Stimulated activated memory B cell treated with anti-CD40 and anti-IgM and Interleukin-4, amounts not matched to agents 10 μg/mL and 1 μg/mL and 100 μg/mL, for 72 hours (primary cell): ENCODE results near the gene PRSS38.
"Not testable (repeated sequence)": the region's sequence is repeated elsewhere in the genome, so short reads cannot be mapped to it uniquely, and the experiment has no call there.

ENCODE experiments used
- ATAC-seq: fragments of 150-1000 bp; cut with Tn5 transposase; 2 replicates; pipeline ENCODE4 v1.10.0; 2021
- H3K27ac Mint-ChIP-seq: one replicate; pipeline ENCODE4 v1.8.0; 2022; ENCODE audit warnings: mild to moderate bottlenecking, mixed read lengths
- H3K27me3 Mint-ChIP-seq: one replicate; pipeline ENCODE4 v1.8.0; 2022; ENCODE audit warnings: mixed read lengths
- H3K36me3 Mint-ChIP-seq: one replicate; pipeline ENCODE4 v1.8.0; 2022; ENCODE audit warnings: mixed read lengths
- H3K4me1 Mint-ChIP-seq: one replicate; pipeline ENCODE4 v1.8.0; 2022; ENCODE audit warnings: mixed read lengths
- H3K4me3 Mint-ChIP-seq: one replicate; pipeline ENCODE4 v1.8.0; 2022; ENCODE audit warnings: mild to moderate bottlenecking, moderate library complexity, mixed read lengths
- H3K9me3 Mint-ChIP-seq: one replicate; pipeline ENCODE4 v1.8.0; 2022; ENCODE audit warnings: mixed read lengths

The PRSS38 gene

GRCh38 chr1:227841096-227841495 lies 25.6 kb downstream of the PRSS38 start:
- H3K4me1 Mint-ChIP-seq = no peaks in the 10 kb centered on the region
- ATAC-seq = no peak
- peaks cover 37% of the 10 kb centered on the region for H3K27me3 Mint-ChIP-seq
- no peak overlapping the region for H3K4me3 Mint-ChIP-seq
- H3K27ac Mint-ChIP-seq = no peak overlapping the region
- H3K9me3 Mint-ChIP-seq = no peaks in the 10 kb centered on the region
- no peaks in the 10 kb centered on the region for H3K36me3 Mint-ChIP-seq

- peaks cover 5% of the 10 kb centered on the region for H3K36me3 Mint-ChIP-seq
- peaks cover 46% of the 10 kb centered on the region for H3K27me3 Mint-ChIP-seq
- no peak overlapping the region for H3K27ac Mint-ChIP-seq
- H3K4me3 Mint-ChIP-seq = no peak overlapping the region
- no peaks in the 10 kb centered on the region for H3K4me1 Mint-ChIP-seq
- peaks cover 12% of the 10 kb centered on the region for H3K9me3 Mint-ChIP-seq
- no peak for ATAC-seq
These were observed 29.1 kb downstream of the PRSS38 start for GRCh38 chr1:227844320-227845146.

GRCh38 chr1:227845147-227845458 lies 29.6 kb downstream of the PRSS38 start:
- Mint-ChIP-seq H3K27ac (no peak overlapping the region), H3K9me3 (peaks cover 12% of the 10 kb centered on the region), H3K4me1 (no peaks in the 10 kb centered on the region), H3K4me3 (no peak overlapping the region), H3K27me3 (peaks cover 48% of the 10 kb centered on the region), H3K36me3 (peaks cover 5% of the 10 kb centered on the region)
- ATAC-seq = no peak

DNA sequence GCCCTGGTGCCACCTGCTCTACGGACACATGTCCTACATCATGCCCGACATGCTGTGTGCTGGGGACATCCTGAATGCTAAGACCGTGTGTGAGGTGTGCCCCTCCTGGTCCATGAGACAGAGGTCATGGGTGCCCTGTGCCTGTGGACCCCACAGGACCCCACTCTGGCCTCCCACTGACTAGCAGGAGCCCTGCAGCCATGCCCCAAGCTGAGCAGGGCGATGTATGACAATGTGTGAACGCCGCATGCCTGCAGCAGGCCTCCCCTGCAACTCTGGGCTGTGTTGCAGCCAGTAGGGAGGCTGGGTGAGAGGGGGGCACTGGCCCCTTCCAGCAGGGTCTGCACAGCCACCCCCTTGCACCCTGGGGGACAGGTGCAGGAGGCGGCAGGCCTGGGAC lies 30.0 kb downstream of the PRSS38 start:
- Mint-ChIP-seq H3K27me3 (peaks cover 50% of the 10 kb centered on the region), H3K9me3 (peaks cover 12% of the 10 kb centered on the region), H3K4me3 (no peak overlapping the region), H3K4me1 (no peaks in the 10 kb centered on the region), H3K36me3 (peaks cover 5% of the 10 kb centered on the region), H3K27ac (no peak overlapping the region)
- ATAC-seq = no peak

- H3K27ac Mint-ChIP-seq = no peak overlapping the region
- no peaks in the 10 kb centered on the region for H3K4me1 Mint-ChIP-seq
- H3K4me3 Mint-ChIP-seq = no peak overlapping the region
- peaks cover 5% of the 10 kb centered on the region for H3K36me3 Mint-ChIP-seq
- ATAC-seq = no peak
- H3K27me3 Mint-ChIP-seq = peaks cover 44% of the 10 kb centered on the region
- peaks cover 12% of the 10 kb centered on the region for H3K9me3 Mint-ChIP-seq
These were observed 30.9 kb downstream of the PRSS38 start for GRCh38 chr1:227846265-227846858.

GRCh38 chr1:227847046-227847445 lies 31.6 kb downstream of the PRSS38 start:
- peaks cover 12% of the 10 kb centered on the region for H3K9me3 Mint-ChIP-seq
- not testable (repeated sequence) for ATAC-seq, H3K27ac Mint-ChIP-seq, H3K4me1 Mint-ChIP-seq, H3K36me3 Mint-ChIP-seq, H3K4me3 Mint-ChIP-seq
- peaks cover 44% of the 10 kb centered on the region for H3K27me3 Mint-ChIP-seq

GRCh38 chr1:227848430-227848932 lies 33.0 kb downstream of the PRSS38 start:
- Mint-ChIP-seq H3K27ac (no peak overlapping the region), H3K27me3 (peaks cover 44% of the 10 kb centered on the region), H3K36me3 (peaks cover 5% of the 10 kb centered on the region), H3K9me3 (peaks cover 12% of the 10 kb centered on the region), H3K4me1 (no peaks in the 10 kb centered on the region), H3K4me3 (no peak overlapping the region)
- no peak for ATAC-seq

DNA sequence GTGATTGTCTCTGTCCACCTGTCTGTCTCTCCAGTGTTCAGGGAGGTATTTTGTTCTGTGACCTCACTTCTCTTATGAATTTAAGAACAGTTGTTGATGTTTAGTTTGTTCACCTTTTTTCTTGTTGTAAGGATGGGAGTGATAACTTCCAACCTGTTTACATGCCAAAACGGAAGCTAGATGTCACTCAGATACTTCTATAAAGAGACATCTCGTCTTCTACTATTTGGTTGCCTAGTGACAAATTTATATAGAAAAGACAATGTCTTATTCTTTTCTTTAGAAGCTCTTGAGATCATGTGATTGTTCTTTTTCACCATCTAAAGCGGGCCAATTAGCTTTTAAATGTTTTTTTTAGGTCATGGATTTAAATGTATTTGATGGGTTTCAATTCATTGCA lies 33.8 kb downstream of the PRSS38 start:
- Mint-ChIP-seq H3K27ac (no peak overlapping the region), H3K27me3 (peaks cover 52% of the 10 kb centered on the region), H3K36me3 (peaks cover 5% of the 10 kb centered on the region), H3K4me3 (no peak overlapping the region), H3K4me1 (no peaks in the 10 kb centered on the region), H3K9me3 (peaks cover 12% of the 10 kb centered on the region)
- no peak for ATAC-seq

DNA sequence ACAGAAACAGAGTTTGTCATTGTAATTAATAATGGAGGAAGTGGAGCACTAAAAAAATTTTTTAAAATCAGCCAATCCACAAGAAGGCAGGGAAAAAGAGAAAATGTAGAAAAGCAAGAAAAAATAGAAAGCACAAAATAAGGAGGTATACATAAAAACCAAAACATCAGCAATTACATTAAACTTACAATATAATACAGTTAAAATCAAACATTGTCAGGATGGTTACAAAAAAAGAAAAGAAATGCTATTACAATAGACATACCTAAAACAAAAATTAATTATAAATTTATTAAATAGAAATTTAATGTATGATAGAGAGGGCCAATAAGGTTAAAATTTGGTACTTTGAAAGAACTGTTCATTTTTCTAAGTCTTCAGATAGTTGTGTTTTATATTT lies 38.7 kb downstream of the PRSS38 start:
- Mint-ChIP-seq H3K27me3 (peaks cover 47% of the 10 kb centered on the region), H3K27ac (no peak overlapping the region), H3K36me3 (no peaks in the 10 kb centered on the region), H3K4me1 (no peaks in the 10 kb centered on the region), H3K4me3 (no peak overlapping the region), H3K9me3 (peaks cover under 1% of the 10 kb centered on the region)
- ATAC-seq = no peak

DNA sequence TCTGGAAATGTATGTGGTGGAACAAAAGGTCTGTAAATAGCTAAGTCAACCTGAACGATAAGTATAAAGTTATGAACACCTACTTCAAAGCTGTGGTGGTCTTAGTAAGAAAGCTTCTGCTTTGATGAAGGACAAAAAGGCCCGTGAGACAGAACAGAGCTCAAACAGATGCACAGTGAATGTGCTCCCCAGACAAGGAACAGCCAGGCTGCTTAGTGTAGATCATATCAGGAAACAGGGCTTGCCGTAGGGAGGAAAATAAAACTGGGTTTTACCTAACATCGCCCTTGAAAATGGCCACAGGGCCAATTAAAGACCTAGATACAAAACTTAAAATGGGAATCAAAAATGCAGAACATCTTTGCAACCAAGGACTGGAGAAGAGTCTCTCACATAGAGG lies 40.2 kb downstream of the PRSS38 start:
- H3K4me1 Mint-ChIP-seq = no peaks in the 10 kb centered on the region
- H3K27me3 Mint-ChIP-seq = peaks cover 47% of the 10 kb centered on the region
- no peak overlapping the region for H3K27ac Mint-ChIP-seq
- H3K9me3 Mint-ChIP-seq = no peaks in the 10 kb centered on the region
- ATAC-seq = no peak
- H3K36me3 Mint-ChIP-seq = no peaks in the 10 kb centered on the region
- no peak overlapping the region for H3K4me3 Mint-ChIP-seq

GRCh38 chr1:227856147-227856858 lies 40.8 kb downstream of the PRSS38 start:
- no peaks in the 10 kb centered on the region for H3K4me1 Mint-ChIP-seq
- no peak overlapping the region for H3K4me3 Mint-ChIP-seq
- H3K9me3 Mint-ChIP-seq = no peaks in the 10 kb centered on the region
- no peak overlapping the region for H3K27ac Mint-ChIP-seq
- peaks cover 51% of the 10 kb centered on the region for H3K27me3 Mint-ChIP-seq
- ATAC-seq = no peak
- H3K36me3 Mint-ChIP-seq = no peaks in the 10 kb centered on the region

DNA sequence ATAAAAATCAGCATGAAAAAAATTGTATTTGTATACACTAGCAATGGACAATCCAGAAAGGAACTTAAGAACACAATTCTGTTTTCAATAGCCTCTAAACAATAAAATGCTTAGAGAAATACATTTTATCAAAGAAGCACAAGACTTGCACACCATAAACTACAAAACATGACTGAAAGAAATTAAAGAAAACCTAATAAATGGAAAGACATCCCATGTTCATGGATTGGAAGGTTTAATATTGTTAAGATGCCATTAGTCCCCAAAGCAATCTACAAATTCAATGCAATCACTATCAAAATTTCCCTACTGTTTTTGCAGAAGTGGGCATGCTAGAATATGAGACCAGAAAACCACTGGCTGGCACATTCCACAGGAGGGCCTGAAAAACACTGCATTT lies 49.4 kb downstream of the PRSS38 start:
- Mint-ChIP-seq H3K36me3 (no peaks in the 10 kb centered on the region), H3K4me1 (no peaks in the 10 kb centered on the region), H3K9me3 (peaks cover 2% of the 10 kb centered on the region), H3K4me3 (no peak overlapping the region), H3K27me3 (peaks cover 34% of the 10 kb centered on the region), H3K27ac (no peak overlapping the region)
- ATAC-seq = no peak

- ATAC-seq = no peak
- H3K4me1 Mint-ChIP-seq = no peaks in the 10 kb centered on the region
- no peak overlapping the region for H3K27ac Mint-ChIP-seq
- H3K27me3 Mint-ChIP-seq = peaks cover 46% of the 10 kb centered on the region
- peaks cover 7% of the 10 kb centered on the region for H3K9me3 Mint-ChIP-seq
- no peaks in the 10 kb centered on the region for H3K36me3 Mint-ChIP-seq
- no peak overlapping the region for H3K4me3 Mint-ChIP-seq
These were observed 53.9 kb downstream of the PRSS38 start for GRCh38 chr1:227869279-227869842.

DNA sequence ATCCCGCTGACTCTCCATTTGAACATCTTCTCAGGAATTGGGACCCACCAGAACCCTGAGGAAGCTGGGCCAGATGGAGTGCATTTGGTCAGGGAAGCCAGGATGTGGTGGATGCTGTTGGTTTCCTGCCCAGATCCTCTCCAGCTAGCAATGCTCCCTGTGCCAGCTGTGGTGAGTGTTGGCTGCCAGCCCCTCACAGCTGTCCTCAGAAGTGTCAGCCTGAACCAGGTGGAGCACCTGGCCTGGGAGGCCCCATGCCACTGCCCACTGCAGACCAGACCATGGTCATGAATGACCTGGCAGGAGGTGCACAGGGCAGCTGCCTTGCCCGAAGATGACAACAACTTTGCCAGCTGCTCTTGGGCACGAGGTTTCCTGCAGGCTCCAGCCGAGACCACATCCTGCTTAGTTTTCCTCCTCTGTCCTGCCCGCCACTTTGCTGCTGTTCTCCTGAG lies 54.4 kb downstream of the PRSS38 start:
- Mint-ChIP-seq H3K27ac (no peak overlapping the region), H3K36me3 (no peaks in the 10 kb centered on the region), H3K9me3 (peaks cover 5% of the 10 kb centered on the region), H3K4me1 (no peaks in the 10 kb centered on the region), H3K27me3 (peaks cover 51% of the 10 kb centered on the region), H3K4me3 (no peak overlapping the region)
- ATAC-seq = peak; percentile 31

DNA sequence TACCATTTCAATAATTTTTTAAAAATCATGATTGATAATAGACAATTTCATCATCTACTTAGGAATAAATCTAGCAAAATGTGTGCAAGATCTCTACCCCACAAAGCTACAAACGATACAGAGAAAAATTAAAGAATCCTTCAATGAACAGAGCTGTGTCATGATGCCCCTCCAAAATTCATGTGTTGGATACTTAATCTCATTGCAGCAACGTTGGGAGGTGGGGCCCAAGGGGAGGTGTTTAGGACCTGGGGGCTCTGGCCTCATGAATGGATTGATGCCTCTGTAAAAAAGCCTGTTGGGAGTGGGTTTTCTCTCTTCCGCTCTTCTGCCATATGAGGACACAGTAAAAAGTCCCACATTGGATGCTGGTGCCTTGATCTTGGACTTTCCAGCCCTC lies 54.9 kb downstream of the PRSS38 start:
- no peak overlapping the region for H3K4me3 Mint-ChIP-seq

More for the DNA sequence above, 54.9 kb downstream of the PRSS38 start:
- Mint-ChIP-seq H3K36me3 (no peaks in the 10 kb centered on the region), H3K27ac (no peak overlapping the region), H3K9me3 (peaks cover 5% of the 10 kb centered on the region), H3K4me1 (no peaks in the 10 kb centered on the region), H3K27me3 (peaks cover 56% of the 10 kb centered on the region)
- ATAC-seq = no peak
